Erythroblast (primary cell): ENCODE results near the gene MAN1C1.

Experiments
- DNase-seq, 2 experiments: peaks; one replicate each; lab custom pipeline; 2025; lab: John Stamatoyannopoulos, UW
- GATA1 ChIP-seq: IDR thresholded peaks from 2 replicates; pipeline ENCODE4 v1.6.1; 2011; ENCODE audit warnings: low read depth, mild to moderate bottlenecking, control low read depth, low read length, moderate library complexity
- POLR2A ChIP-seq: IDR thresholded peaks from 2 replicates; pipeline ENCODE4 v1.6.1; 2011; ENCODE audit warnings: mild to moderate bottlenecking, low read length

Gene MAN1C1

DNA sequence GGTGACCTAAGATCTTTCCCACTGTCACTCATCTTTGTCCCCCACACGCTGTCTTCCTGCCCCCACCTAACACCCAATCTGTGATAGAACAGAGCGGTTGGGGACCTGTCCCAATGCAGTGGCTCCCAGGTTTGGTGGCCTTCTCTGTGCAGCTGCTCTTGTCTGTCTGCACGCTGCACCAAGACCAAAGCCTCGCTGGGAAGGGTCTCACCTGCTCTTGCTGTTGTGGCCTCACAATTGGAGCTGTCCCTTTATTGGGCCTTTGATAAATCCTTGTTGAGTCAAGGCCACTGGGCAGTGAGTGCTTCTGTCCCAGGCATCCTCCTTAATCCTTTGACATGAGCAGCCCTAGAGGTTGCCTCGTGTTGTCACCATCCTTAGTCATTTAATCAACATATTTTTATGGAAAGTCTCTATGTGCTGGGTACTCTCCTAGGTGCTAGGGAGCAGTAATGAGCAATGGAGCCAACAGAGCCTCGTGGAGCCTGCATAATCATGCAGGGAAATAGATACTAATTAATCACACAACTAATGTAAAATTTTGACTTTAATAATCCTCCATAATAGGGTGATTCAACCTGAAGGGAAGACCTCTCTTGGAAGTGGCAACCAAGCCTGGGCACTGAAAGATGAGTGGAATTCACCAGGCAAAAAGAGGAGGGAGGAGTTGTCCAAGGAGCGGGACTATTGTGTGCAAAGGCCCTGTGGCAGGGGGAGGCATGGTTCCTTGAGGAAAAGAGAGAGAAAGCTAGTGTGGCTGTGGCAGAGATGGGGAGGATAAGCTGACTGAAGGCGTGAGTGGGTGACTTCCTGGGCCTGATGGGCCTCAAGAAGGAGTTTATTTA lies 57.6 kb downstream of the MAN1C1 start:
- no peak for TF ChIP-seq POLR2A
- TF ChIP-seq GATA1: no peak
- no peak for DNase-seq

- no peak for DNase-seq
- TF ChIP-seq GATA1 (no peak), POLR2A (no peak)
Observed at GRCh38 chr1:25674807-25675084, 58.2 kb downstream of the MAN1C1 start.

DNA sequence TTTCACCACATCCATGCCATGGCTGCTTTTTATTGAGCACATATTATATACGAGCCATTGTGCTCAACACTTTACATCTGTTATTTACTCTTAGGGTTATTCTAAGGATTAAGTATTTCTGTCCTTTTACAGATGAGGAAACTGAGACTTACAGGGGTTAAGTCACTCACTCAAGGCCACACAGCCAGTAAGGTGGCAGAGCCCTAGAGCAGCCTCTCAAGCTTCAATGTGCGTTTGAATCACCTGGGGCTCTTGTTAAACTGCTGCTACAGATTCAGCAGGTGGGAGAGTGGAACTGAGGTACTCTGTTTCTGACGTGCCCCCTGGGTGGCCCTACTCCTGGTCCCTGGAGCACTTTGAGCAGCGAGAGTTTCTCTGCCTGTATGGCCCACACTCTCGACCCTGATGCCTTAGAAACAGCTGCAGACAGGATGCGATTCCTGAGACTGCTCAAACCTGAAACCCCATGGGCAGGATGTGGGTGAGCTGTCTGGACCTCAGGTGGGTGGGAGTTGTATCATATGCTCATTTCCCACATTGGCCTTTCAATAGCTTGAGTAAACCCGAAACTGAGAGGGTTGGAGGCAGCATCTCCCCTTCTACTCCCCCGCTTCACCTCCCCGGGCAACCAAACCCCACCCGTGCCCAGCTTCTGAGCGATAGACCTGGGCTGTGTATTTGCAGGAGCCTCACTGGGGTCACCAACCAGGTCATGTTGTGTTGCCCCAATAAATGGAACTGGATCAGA lies 59.3 kb downstream of the MAN1C1 start:
- TF ChIP-seq POLR2A (no peak), GATA1 (no peak)
- no peak for DNase-seq

DNA sequence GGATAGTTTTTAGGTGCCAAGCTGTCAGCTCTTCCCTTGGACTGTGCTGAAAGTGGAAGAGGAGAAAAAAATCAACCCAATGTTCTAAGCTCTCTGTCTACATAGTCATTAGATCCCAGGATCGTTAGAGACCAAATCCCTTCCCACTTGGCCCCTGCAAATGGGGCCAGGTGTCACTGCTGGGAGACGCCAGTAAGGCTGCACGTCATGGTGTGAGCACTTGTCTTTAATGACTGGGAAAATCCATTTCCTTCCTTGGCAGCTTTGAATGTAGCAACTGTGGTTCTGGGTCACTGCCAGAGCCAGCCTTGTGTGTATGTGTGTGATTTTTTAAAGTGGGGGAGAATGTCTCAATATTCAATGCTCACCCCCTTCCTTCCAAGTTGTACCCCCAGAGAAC lies 59.9 kb downstream of the MAN1C1 start:
- no peak for DNase-seq
- TF ChIP-seq POLR2A (no peak), GATA1 (no peak)

- DNase-seq: no peak
- TF ChIP-seq POLR2A: no peak
- TF ChIP-seq GATA1: no peak
Observed at GRCh38 chr1:25677193-25677773, 60.7 kb downstream of the MAN1C1 start.

- DNase-seq: no peak
- TF ChIP-seq GATA1: no peak
- TF ChIP-seq POLR2A: no peak
Observed at GRCh38 chr1:25679171-25679570, 62.6 kb downstream of the MAN1C1 start.

DNA sequence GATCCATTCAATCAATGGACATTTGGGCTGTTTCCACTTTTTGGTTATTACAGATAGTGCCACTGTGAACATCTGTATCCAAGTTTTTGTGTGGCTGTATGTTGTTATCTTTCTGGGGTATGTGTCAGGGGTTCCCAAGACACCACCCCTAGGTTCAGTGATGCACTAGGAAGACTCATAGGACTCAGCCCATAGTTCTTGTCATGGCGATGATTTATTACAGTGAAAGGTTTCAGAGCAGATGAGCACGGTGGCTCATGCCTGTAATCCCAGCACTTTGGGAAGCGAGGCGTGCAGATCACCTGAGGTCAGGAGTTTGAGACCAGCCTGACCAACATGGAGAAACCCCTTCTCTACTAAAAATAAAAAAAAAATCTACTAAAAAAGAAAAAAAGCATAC lies 64.1 kb downstream of the MAN1C1 start:
- no peak for DNase-seq
- TF ChIP-seq POLR2A (no peak), GATA1 (no peak)

DNA sequence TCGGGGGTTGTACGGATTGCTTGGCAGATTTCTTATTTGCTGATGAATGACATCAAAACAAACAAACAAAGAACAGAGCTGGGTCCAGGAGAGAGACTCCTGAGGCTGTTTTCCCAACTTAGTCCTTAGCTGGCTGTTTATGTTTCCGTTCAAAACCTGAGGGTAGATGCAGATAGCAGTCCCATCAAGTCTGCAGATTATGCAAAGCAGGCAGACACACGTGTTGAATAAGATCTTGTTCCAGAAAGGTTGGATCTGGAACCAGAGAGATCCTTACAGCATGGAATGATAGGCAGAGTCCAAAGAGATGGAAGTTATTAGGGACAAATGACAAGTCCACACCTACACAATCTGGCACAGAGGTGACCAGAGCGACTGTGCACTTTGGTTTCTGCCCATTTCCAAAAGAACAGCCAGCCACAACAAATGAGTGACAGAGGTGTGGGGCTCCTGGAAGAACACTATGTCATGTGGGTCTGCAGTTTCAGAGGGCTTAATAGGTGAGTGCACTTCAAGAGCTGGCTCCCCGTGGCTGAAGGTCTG lies 65.5 kb downstream of the MAN1C1 start:
- DNase-seq: no peak
- TF ChIP-seq GATA1 (no peak), POLR2A (no peak)

DNA sequence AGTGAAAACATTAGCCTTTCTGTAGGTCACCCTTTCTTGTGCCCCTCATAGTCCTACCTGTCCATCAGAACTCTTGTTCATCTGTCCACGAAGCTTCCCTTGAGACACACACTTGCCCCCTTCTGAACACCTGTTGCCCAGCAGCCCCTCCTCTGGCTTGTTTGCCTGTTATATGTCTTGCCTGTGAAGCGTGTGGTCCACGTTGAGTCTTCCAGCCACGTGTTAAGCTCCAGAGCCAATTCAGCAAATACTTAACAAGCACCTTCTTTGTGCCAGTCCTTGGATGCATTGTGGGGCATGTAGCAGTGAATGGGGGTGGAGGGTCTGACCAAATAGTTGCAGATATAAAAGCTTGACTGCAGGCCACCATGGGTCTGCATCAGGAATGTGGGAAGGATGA lies 66.6 kb downstream of the MAN1C1 start:
- no peak for DNase-seq
- no peak for TF ChIP-seq GATA1
- TF ChIP-seq POLR2A: no peak

DNA sequence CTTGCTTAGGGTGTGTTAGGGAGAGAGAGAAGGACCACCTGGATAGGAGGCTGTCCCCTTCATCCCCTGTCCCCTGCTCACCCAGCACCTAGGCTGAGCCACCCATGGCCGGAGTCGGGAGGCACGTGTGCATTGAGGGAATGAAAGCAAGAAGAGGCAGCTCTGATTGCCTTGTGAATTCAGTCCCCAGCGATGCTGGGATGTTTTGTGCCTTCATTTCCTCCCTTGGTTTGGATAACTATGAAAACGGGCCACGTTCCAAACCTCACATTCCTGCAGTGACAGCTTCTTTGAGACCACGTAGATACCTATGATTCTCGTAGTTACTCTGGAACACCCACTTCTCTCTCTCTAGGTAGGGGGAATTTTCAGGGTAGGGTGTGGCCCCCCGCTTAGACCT lies 67.1 kb downstream of the MAN1C1 start:
- no peak for DNase-seq
- no peak for TF ChIP-seq POLR2A
- TF ChIP-seq GATA1: no peak

- DNase-seq: no peak
- TF ChIP-seq POLR2A (no peak), GATA1 (no peak)
Observed at GRCh38 chr1:25684216-25684965, 67.8 kb downstream of the MAN1C1 start.

DNA sequence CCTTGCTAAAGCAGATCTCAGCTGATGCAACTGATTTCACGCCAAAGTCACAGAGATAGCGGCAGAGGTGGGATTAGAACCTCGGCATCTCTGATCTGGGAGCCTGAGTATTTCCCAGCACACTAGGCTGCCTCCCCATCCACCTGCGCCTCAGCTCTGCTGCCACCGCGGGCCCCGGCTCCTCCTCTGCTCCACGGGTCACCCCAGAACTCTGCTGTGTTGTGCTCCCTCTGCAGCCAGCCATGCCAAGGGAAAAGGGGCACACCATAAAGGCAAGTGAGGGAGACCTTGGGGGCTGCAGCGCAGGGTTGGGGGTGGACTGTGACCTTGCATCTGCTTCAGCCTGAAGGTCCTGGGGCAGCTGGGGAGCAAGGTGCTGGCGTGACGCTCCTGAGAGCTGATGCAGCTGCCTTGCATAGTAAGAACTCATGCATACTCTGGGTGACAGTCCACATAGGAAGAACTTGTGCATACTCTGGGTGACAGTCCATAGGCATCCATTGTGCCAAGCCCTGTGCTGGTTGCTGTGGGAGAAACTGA lies 68.7 kb downstream of the MAN1C1 start:
- DNase-seq: no peak
- TF ChIP-seq GATA1: no peak

- TF ChIP-seq GATA1 (no peak), POLR2A (no peak)
- DNase-seq: no peak
Observed at GRCh38 chr1:25685938-25686665, 69.5 kb downstream of the MAN1C1 start.
